HG02943 (cell line): ENCODE data around the gene GNGT1.

Source experiments
- ATAC-seq: cut with Tn5 transposase; IDR thresholded peaks from one replicate; pipeline ENCODE4 v1.9.1; 2021; ENCODE audit warnings: mild to moderate bottlenecking, low read depth, moderate library complexity; ENCODE audit not compliant: unreplicated experiment

Gene GNGT1

GRCh38 chr7:93937818-93938217, 31.5 kb downstream of the GNGT1 start:
- no peak for ATAC-seq

GRCh38 chr7:93938293-93938692, 31.9 kb downstream of the GNGT1 start:
- ATAC-seq: no peak

GRCh38 chr7:93941945-93942344, 35.6 kb downstream of the GNGT1 start:
- ATAC-seq: no peak

GRCh38 chr7:93943816-93944540, 37.6 kb downstream of the GNGT1 start:
- ATAC-seq: no peak

GRCh38 chr7:93944673-93945072, 38.3 kb downstream of the GNGT1 start:
- ATAC-seq: no peak

- ATAC-seq: no peak
Measured at GRCh38 chr7:93945083-93945482, 38.7 kb downstream of the GNGT1 start.

- ATAC-seq: no peak
Measured at GRCh38 chr7:93945756-93946535, 39.6 kb downstream of the GNGT1 start.

GRCh38 chr7:93948106-93948505, 41.7 kb downstream of the GNGT1 start:
- ATAC-seq: no peak

GRCh38 chr7:93948873-93949272, 42.5 kb downstream of the GNGT1 start:
- no peak for ATAC-seq

GRCh38 chr7:93949423-93949822, 43.1 kb downstream of the GNGT1 start:
- ATAC-seq: no peak

GRCh38 chr7:93955304-93955703, 48.9 kb downstream of the GNGT1 start:
- ATAC-seq: no peak

GRCh38 chr7:93957767-93958166, 51.4 kb downstream of the GNGT1 start:
- ATAC-seq: no peak

- ATAC-seq: no peak
Measured at GRCh38 chr7:93958216-93958615, 51.8 kb downstream of the GNGT1 start.

- no peak for ATAC-seq
Measured at GRCh38 chr7:93958651-93959050, 52.3 kb downstream of the GNGT1 start.
